Endothelial cell of umbilical vein (primary cell): ENCODE measurements around the gene PCMT1. TPM values are rescaled to one million over a fixed set of nuclear protein-coding genes. Genes with fewer than 3 reads are reported as not detected.

Source experiments
- BruUV-seq: library from RNA; stranded (reverse); fragments of 400-500 nt; replicated peaks from 2 replicates; lab custom pipeline; 2021; lab: Mats Ljungman, UMichigan
- CTCF ChIA-PET: fragments of 300-600, 350-600 bp; sonication (Branson Sonifier 250); formaldehyde crosslinking; loops from one replicate; lab custom pipeline; 2021; ENCODE audit warnings: antibody characterized with exemption, inconsistent platforms; lab: Charles Lee
- POLR2A ChIA-PET: fragments of 300-600, 350-600 bp; sonication (Branson Sonifier 250); formaldehyde crosslinking; loops from one replicate; lab custom pipeline; 2021; ENCODE audit warnings: antibody characterized with exemption, inconsistent platforms; lab: Charles Lee
- DNase-seq: peaks from one replicate; pipeline ENCODE4 v3.0.0-alpha.2; 2011; ENCODE audit warnings: low read depth, low spot score
- FAIRE-seq: peaks from 2 replicates; lab custom pipeline; 2011; peaks lifted over from hg19 to GRCh38; lab: Jason Lieb, UNC
- H2AFZ ChIP-seq: 2 replicates; pipeline ENCODE4 v1.6.0; 2012; ENCODE audit warnings: low read depth, low read length, control low read depth, inconsistent platforms
- H3K27ac ChIP-seq: 2 replicates; pipeline ENCODE4 v1.5.1; 2011; ENCODE audit warnings: low read depth, mild to moderate bottlenecking, control low read depth, low read length, moderate library complexity; ENCODE audit not compliant: insufficient read depth
- H3K27me3 ChIP-seq, 2 experiments: 2 replicates each; pipeline versions ENCODE4 v1.6.0 to v1.6.1; 2011; ENCODE audit warnings: low read length in 2 of 2, mixed read lengths in 1 of 2; ENCODE audit not compliant: control insufficient read depth in 2 of 2, insufficient read depth in 2 of 2
- H3K36me3 ChIP-seq, 2 experiments: 2 replicates in 1 of 2; 3 replicates in 1 of 2; pipeline ENCODE4 v1.5.1; 2011; ENCODE audit warnings: low read length in 2 of 2, mild to moderate bottlenecking in 1 of 2, moderate library complexity in 1 of 2; ENCODE audit not compliant: control insufficient read depth in 2 of 2, insufficient read depth in 2 of 2; ENCODE audit errors: extremely low read depth in 1 of 2
- H3K4me1 ChIP-seq: 3 replicates; pipeline ENCODE4 v1.5.1; 2011; ENCODE audit warnings: mild to moderate bottlenecking, low read length; ENCODE audit not compliant: control insufficient read depth, insufficient read depth; ENCODE audit errors: extremely low read depth
- H3K4me2 ChIP-seq: 2 replicates; pipeline ENCODE4 v1.6.1; 2011; ENCODE audit warnings: low read length, control low read depth, mixed read lengths; ENCODE audit not compliant: insufficient read depth
- H3K4me3 ChIP-seq, 3 experiments: fragments of 200-600 bp in 1 of 3; sonication (generic), shearing (Covaris generic) in 1 of 3; replicated peaks in 1 of 3; 2 replicates each; pipeline ENCODE4 v1.5.1; 2011 to 2016; ENCODE audit warnings: control low read depth in 3 of 3, low read length in 3 of 3, mild to moderate bottlenecking in 2 of 3, inconsistent platforms in 1 of 3, low read depth in 1 of 3, moderate library complexity in 1 of 3; ENCODE audit not compliant: insufficient read depth in 1 of 3
- H3K79me2 ChIP-seq: 2 replicates; pipeline ENCODE4 v1.6.0; 2012; ENCODE audit warnings: low read length, inconsistent platforms; ENCODE audit not compliant: control insufficient read depth, insufficient read depth
- H3K9ac ChIP-seq: replicated peaks from 2 replicates; pipeline ENCODE3; 2011; ENCODE audit warnings: low read length, control low read depth; ENCODE audit not compliant: insufficient read depth; ENCODE audit errors: extremely low read depth
- H3K9me1 ChIP-seq: replicated peaks from 3 replicates; pipeline ENCODE4 v1.6.0; 2011; ENCODE audit warnings: mild to moderate bottlenecking, low read length; ENCODE audit not compliant: control insufficient read depth, insufficient read depth; ENCODE audit errors: extremely low read depth
- H3K9me3 ChIP-seq: replicated peaks from 2 replicates; pipeline ENCODE4 v1.5.1; 2012; ENCODE audit warnings: low read length, inconsistent platforms; ENCODE audit not compliant: control insufficient read depth, insufficient read depth
- H4K20me1 ChIP-seq: replicated peaks from 2 replicates; pipeline ENCODE3; 2011; ENCODE audit warnings: mild to moderate bottlenecking, low read length; ENCODE audit not compliant: control insufficient read depth, insufficient read depth; ENCODE audit errors: extremely low read depth
- EZH2 ChIP-seq: IDR thresholded peaks from 2 replicates; pipeline ENCODE4 v1.6.1; 2012; ENCODE audit warnings: borderline replicate concordance, low read depth, mild to moderate bottlenecking, moderate library complexity, low read length, inconsistent platforms; ENCODE audit not compliant: severe bottlenecking
- FOS ChIP-seq: IDR thresholded peaks from 2 replicates; pipeline ENCODE4 v1.6.1; 2011; ENCODE audit warnings: mild to moderate bottlenecking, low read length, moderate library complexity, borderline replicate concordance; ENCODE audit not compliant: insufficient read depth
- GATA2 ChIP-seq: IDR thresholded peaks from 2 replicates; pipeline ENCODE4 v1.7.0; 2011; ENCODE audit warnings: low read depth, mild to moderate bottlenecking, moderate library complexity, mixed read lengths, low read length; ENCODE audit not compliant: insufficient read length, insufficient read depth
- MYC ChIP-seq: IDR thresholded peaks from one replicate; pipeline ENCODE4 v1.6.1; 2011; ENCODE audit warnings: mild to moderate bottlenecking, low read depth, low read length
- POLR2A ChIP-seq: IDR thresholded peaks from 2 replicates; pipeline ENCODE4 v1.6.1; 2012; ENCODE audit warnings: low read depth, mild to moderate bottlenecking, control low read depth, low read length
- POLR2AphosphoS5 ChIP-seq: IDR thresholded peaks from 2 replicates; pipeline ENCODE4 v1.6.1; 2012; ENCODE audit warnings: low read depth, mild to moderate bottlenecking, control low read depth, low read length, moderate library complexity; ENCODE audit not compliant: insufficient read depth
- dilution Hi-C: fragments of 300-500 bp; cut with MboI; formaldehyde crosslinking; loops from one replicate; pipeline ENCODE4 v1.15.0; 2019; ENCODE audit warnings: low sequenced_read_pairs; ENCODE audit not compliant: extremely low pct_ligation_motif_present
- intact Hi-C: fragments of 100-400 bp; cut with micrococcal nuclease; formaldehyde crosslinking; loops from one replicate; pipeline ENCODE4 v1.10.0; 2022
- polyA plus RNA-seq, 4 experiments: library from polyadenylated mRNA; depleted of rRNA in 3 of 4; stranded (reverse) in 3 of 4; unstranded in 1 of 4; fragments of >200 nt; gene quantifications; 2 replicates each; pipeline versions ENCODE4 v1.2.1 to v1.2.3, GENCODE V29; 2011 to 2012; ENCODE audit warnings: missing spikeins in 1 of 4
- total RNA-seq: library from RNA; stranded (reverse); gene quantifications from 2 replicates; pipeline ENCODE4 v1.2.3, GENCODE V29; 2021
- TF ChIP-seq, protein P1 (sequence below): IDR thresholded peaks from 2 replicates; pipeline ENCODE4 v1.6.1; 2011; ENCODE audit not compliant: insufficient read depth, insufficient read length

Gene PCMT1
- total and polyA plus RNA-seq, 2 donors (not counting 3 experiments of a cell fraction or from before 2014, with no cell fraction given): 95.0 to 102 TPM

DNA sequence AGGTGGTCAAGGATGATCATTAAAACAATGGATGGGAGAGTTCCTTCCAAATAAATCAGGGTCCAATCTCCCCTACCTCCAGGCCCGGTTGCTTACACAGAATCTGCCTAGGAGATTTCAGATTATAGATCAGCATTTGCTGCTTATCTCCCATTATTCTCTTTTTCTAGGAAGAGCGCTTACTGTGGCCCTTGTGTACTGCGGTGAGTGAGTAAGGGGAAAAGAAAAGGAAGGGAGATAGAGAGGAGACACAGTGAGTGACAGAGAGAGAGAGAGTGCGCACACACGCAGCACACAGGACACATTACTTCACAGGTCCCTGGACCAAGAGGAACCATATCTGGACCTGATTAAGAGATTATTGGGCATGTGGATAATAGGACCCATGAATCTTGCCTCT, 37.8 kb upstream of the PCMT1 start:
- no peak for TF ChIP-seq MYC
- no peak for TF ChIP-seq EZH2
- ChIA-PET CTCF (no interaction called here), POLR2A (no interaction called here)
- no peak overlapping the region for H3K9ac ChIP-seq
- peaks cover 0 to 2% of the 10 kb centered on the region in 2 experiments for H3K36me3 ChIP-seq
- DNase-seq (no peak), FAIRE-seq (no peak)
- H3K79me2 ChIP-seq: peaks cover 93% of the 10 kb centered on the region
- H3K4me2 ChIP-seq: no peak overlapping the region
- no peaks in the 10 kb centered on the region for H3K9me1 ChIP-seq
- dilution Hi-C loops: no loop called here
- peaks cover 10% of the 10 kb centered on the region for H3K4me1 ChIP-seq
- H3K9me3 ChIP-seq: no peaks in the 10 kb centered on the region
- no peak overlapping the region for H2AFZ ChIP-seq
- BruUV-seq: no TSS peak
- H3K27ac ChIP-seq: no peak overlapping the region
- no peaks in the 10 kb centered on the region for H3K27me3 ChIP-seq
- H4K20me1 ChIP-seq: peaks cover 9% of the 10 kb centered on the region
- intact Hi-C loops: no loop called here
- no peak overlapping the region for H3K4me3 ChIP-seq

DNA sequence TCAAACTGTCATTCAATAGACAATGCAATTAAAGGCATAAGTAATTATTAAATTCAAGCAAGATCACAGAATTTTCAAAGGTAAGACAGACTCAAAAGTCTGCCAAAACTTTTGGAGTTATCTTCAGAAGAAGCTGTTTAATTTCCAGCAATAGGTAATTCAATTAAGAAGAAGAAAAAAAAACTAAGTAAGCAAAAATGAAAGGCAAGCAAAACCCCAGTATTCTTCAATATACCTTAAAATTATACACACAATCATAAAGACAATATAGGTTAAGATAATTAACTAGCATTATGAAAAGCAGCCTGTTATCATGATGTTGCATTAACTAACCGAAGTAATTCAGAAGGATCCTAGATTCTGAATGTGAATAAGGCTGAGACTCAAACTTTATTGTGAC, 35.1 kb upstream of the PCMT1 start:
- peaks cover 16% of the 10 kb centered on the region for H3K4me1 ChIP-seq
- ChIA-PET CTCF (interaction anchor here (1.0 kb wide), 1 partner anchor 10 kb away, joined by 3 read pairs; no protein-coding TSS in a partner anchor), POLR2A (no interaction called here)
- no peaks in the 10 kb centered on the region for H3K9me3 ChIP-seq
- no peak overlapping the region for H3K4me3 ChIP-seq
- no TSS peak for BruUV-seq
- H3K79me2 ChIP-seq: peaks cover 79% of the 10 kb centered on the region
- no peak for DNase-seq
- no peaks in the 10 kb centered on the region for H4K20me1 ChIP-seq
- intact Hi-C loops: no loop called here
- H2AFZ ChIP-seq: no peak overlapping the region
- H3K4me2 ChIP-seq: no peak overlapping the region
- no peaks in the 10 kb centered on the region for H3K9me1 ChIP-seq
- no peak overlapping the region for H3K27ac ChIP-seq
- peaks cover 0 to 2% of the 10 kb centered on the region in 2 experiments for H3K36me3 ChIP-seq
- no peak for FAIRE-seq
- TF ChIP-seq POLR2AphosphoS5 (no peak), MYC (no peak), POLR2A (no peak), GATA2 (no peak), EZH2 (no peak), FOS (no peak)
- TF ChIP-seq, protein P1, sequence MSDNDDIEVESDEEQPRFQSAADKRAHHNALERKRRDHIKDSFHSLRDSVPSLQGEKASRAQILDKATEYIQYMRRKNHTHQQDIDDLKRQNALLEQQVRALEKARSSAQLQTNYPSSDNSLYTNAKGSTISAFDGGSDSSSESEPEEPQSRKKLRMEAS: no peak
- dilution Hi-C loops: no loop called here
- no peaks in the 10 kb centered on the region for H3K27me3 ChIP-seq
- no peak overlapping the region for H3K9ac ChIP-seq
